ENCODE results near the gene DEXI. TPM values are rescaled to one million over a fixed set of nuclear protein-coding genes. Genes with fewer than 3 reads are reported as not detected.

DEXI gene
- total RNA-seq, 2 donors from 2014 or later: 23.8 to 29.5 TPM

- H3K36me3 ChIP-seq: no peaks in the 10 kb centered on the region
- DNase-seq: peak; percentile 95
- H3K27ac ChIP-seq: no peak overlapping the region
- H3K4me1 ChIP-seq: no peaks in the 10 kb centered on the region
- no peaks in the 10 kb centered on the region for H3K9me3 ChIP-seq
- no peak overlapping the region for H3K4me3 ChIP-seq
- H3K9ac ChIP-seq (ENCODE audit: low read depth in 2 of 2, low read length in 2 of 2): no peak overlapping the region
- no peaks in the 10 kb centered on the region for H3K27me3 ChIP-seq
- intact Hi-C loops (cut with DNase I): loop anchor here (5.0 kb wide), 2 partner anchors 171 to 406 kb away; no protein-coding TSS in a partner anchor
- TF ChIP-seq CTCF (IDR thresholded peaks at IDR 0.05): peak; percentile 93
Measured at GRCh38 chr16:10918294-10919002, 23.8 kb downstream of the DEXI start.

GRCh38 chr16:10916534-10916933 lies 25.7 kb downstream of the DEXI start:
- intact Hi-C loops (cut with DNase I): loop anchor here (5.0 kb wide), 2 partner anchors 169 to 404 kb away; no protein-coding TSS in a partner anchor
- Histone ChIP-seq H3K4me3 (no peak overlapping the region), H3K36me3 (no peaks in the 10 kb centered on the region), H3K27me3 (no peaks in the 10 kb centered on the region), H3K9me3 (no peaks in the 10 kb centered on the region), H3K27ac (no peak overlapping the region), H3K4me1 (no peaks in the 10 kb centered on the region), H3K9ac (ENCODE audit: low read depth in 2 of 2, low read length in 2 of 2) (no peak overlapping the region)
- no peak for TF ChIP-seq CTCF (IDR thresholded peaks at IDR 0.05)
- no peak for DNase-seq

- Histone ChIP-seq H3K9me3 (no peaks in the 10 kb centered on the region), H3K27ac (no peak overlapping the region), H3K4me1 (no peaks in the 10 kb centered on the region), H3K36me3 (no peaks in the 10 kb centered on the region), H3K27me3 (no peaks in the 10 kb centered on the region), H3K4me3 (no peak overlapping the region), H3K9ac (ENCODE audit: low read depth in 2 of 2, low read length in 2 of 2) (no peak overlapping the region)
- DNase-seq: no peak
- intact Hi-C loops (cut with DNase I): no loop called here
- no peak for TF ChIP-seq CTCF (IDR thresholded peaks at IDR 0.05)
Measured at GRCh38 chr16:10911267-10911666, 31.0 kb downstream of the DEXI start.

DNA sequence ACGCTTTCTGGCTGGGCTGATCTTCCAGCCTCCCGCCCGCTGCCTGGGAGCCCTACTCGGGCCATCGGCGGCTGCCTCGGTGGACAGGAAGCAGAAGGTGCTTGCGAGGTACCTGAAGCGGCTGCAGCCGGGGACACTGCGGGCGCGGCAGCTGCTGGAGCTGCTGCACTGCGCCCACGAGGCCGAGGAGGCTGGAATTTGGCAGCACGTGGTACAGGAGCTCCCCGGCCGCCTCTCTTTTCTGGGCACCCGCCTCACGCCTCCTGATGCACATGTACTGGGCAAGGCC lies 34.6 kb downstream of the DEXI start:
- Histone ChIP-seq H3K27me3 (no peaks in the 10 kb centered on the region), H3K36me3 (no peaks in the 10 kb centered on the region), H3K9me3 (no peaks in the 10 kb centered on the region), H3K27ac (no peak overlapping the region), H3K9ac (ENCODE audit: low read depth in 2 of 2, low read length in 2 of 2) (no peak overlapping the region), H3K4me3 (no peak overlapping the region), H3K4me1 (no peaks in the 10 kb centered on the region)
- no peak for DNase-seq
- no peak for TF ChIP-seq CTCF (IDR thresholded peaks at IDR 0.05)
- intact Hi-C loops (cut with DNase I): no loop called here

DNA sequence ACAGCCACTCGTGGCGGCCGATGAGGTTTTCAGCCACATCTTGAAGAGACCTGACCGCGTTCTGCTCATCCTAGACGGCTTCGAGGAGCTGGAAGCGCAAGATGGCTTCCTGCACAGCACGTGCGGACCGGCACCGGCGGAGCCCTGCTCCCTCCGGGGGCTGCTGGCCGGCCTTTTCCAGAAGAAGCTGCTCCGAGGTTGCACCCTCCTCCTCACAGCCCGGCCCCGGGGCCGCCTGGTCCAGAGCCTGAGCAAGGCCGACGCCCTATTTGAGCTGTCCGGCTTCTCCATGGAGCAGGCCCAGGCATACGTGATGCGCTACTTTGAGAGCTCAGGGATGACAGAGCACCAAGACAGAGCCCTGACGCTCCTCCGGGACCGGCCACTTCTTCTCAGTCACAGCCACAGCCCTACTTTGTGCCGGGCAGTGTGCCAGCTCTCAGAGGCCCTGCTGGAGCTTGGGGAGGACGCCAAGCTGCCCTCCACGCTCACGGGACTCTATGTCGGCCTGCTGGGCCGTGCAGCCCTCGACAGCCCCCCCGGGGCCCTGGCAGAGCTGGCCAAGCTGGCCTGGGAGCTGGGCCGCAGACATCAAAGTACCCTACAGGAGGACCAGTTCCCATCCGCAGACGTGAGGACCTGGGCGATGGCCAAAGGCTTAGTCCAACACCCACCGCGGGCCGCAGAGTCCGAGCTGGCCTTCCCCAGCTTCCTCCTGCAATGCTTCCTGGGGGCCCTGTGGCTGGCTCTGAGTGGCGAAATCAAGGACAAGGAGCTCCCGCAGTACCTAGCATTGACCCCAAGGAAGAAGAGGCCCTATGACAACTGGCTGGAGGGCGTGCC lies 35.1 kb downstream of the DEXI start:
- Histone ChIP-seq H3K4me1 (no peaks in the 10 kb centered on the region), H3K9me3 (no peaks in the 10 kb centered on the region), H3K36me3 (no peaks in the 10 kb centered on the region), H3K4me3 (no peak overlapping the region), H3K9ac (ENCODE audit: low read depth in 2 of 2, low read length in 2 of 2) (no peak overlapping the region), H3K27me3 (no peaks in the 10 kb centered on the region), H3K27ac (no peak overlapping the region)
- no peak for DNase-seq
- TF ChIP-seq CTCF (IDR thresholded peaks at IDR 0.05): no peak
- intact Hi-C loops (cut with DNase I): no loop called here

Measured in colonic mucosa (tissue), 4 donors.